Gastrocnemius medialis (tissue), 4 donors: ENCODE measurements around the gene OXGR1.

Experiments
- POLR2A ChIP-seq, 2 donors: fragments of 450-650 bp; IDR thresholded peaks; one replicate each; pipeline ENCODE4 v1.6.1; 2017; ENCODE audit warnings: antibody characterized with exemption in 2 of 2, mild to moderate bottlenecking in 2 of 2, moderate library complexity in 2 of 2
- TF ChIP-seq, protein P1 (sequence below), 5 experiments: fragments of 450-650 bp in 3 of 5; fragments of 200-600 bp in 2 of 5; sonication (generic) in 2 of 5; IDR thresholded peaks in 4 of 5; conservative IDR thresholded peaks in 1 of 5; 1 replicate in 4 of 5; 2 replicates in 1 of 5; pipeline ENCODE4 v1.5.1; 2016 to 2019; ENCODE audit warnings: antibody characterized with exemption in 5 of 5, mild to moderate bottlenecking in 3 of 5, moderate library complexity in 3 of 5

DNA sequence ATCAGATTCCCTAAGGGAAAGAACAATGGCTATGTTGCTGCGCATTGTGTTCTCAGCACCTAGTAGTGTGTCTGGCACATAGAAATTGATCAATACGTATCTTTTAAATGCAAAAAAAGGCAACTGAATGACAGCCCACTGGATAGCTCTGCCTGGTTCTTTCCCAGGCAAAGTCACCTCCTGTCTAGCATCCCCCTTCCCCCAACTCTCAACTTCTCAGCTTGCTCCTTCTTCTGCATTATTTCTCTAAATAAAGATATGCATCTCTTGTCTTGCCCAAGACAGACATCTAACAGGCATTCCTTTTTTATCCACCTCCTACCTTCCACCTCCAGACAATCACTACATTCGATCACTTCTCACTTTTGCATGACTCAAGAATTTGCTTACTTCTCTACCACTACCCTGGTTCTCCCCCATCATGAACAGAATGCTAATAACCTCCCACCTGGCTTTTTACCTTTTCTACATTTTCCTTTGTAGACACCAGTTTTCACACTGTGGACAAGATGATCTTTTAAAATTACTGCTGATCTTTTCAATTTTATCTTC lies 26.5 kb upstream of the OXGR1 start:
- TF ChIP-seq, protein P1, sequence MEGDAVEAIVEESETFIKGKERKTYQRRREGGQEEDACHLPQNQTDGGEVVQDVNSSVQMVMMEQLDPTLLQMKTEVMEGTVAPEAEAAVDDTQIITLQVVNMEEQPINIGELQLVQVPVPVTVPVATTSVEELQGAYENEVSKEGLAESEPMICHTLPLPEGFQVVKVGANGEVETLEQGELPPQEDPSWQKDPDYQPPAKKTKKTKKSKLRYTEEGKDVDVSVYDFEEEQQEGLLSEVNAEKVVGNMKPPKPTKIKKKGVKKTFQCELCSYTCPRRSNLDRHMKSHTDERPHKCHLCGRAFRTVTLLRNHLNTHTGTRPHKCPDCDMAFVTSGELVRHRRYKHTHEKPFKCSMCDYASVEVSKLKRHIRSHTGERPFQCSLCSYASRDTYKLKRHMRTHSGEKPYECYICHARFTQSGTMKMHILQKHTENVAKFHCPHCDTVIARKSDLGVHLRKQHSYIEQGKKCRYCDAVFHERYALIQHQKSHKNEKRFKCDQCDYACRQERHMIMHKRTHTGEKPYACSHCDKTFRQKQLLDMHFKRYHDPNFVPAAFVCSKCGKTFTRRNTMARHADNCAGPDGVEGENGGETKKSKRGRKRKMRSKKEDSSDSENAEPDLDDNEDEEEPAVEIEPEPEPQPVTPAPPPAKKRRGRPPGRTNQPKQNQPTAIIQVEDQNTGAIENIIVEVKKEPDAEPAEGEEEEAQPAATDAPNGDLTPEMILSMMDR (IDR thresholded peaks at IDR 0.05 in 4 of 5, conservative IDR thresholded peaks at IDR 0.05 in 1 of 5) = no peak
- no peak for TF ChIP-seq POLR2A (IDR thresholded peaks at IDR 0.05)
